IPS-20b (cell line): ENCODE results near the gene WWOX.

Experiments used
- H3K27ac ChIP-seq: one replicate; pipeline ENCODE4 v1.5.1; 2013; ENCODE audit warnings: low read length
- H3K27me3 ChIP-seq: 2 replicates; pipeline ENCODE4 v1.6.1; 2013; ENCODE audit warnings: mild to moderate bottlenecking, low read length, inconsistent platforms; ENCODE audit not compliant: insufficient read depth
- H3K36me3 ChIP-seq: 2 replicates; pipeline ENCODE4 v1.6.1; 2013; ENCODE audit warnings: low read depth, mild to moderate bottlenecking, inconsistent platforms, low read length, moderate library complexity; ENCODE audit not compliant: insufficient read depth
- H3K4me1 ChIP-seq: 2 replicates; pipeline ENCODE4 v1.6.1; 2013; ENCODE audit warnings: mild to moderate bottlenecking, control low read depth, inconsistent platforms, low read length, moderate library complexity; ENCODE audit not compliant: insufficient read depth
- H3K4me3 ChIP-seq: 2 replicates; pipeline ENCODE4 v1.5.1; 2013; ENCODE audit warnings: mild to moderate bottlenecking, low read length, inconsistent platforms
- H3K9ac ChIP-seq: 2 replicates; pipeline ENCODE4 v1.6.1; 2013; ENCODE audit warnings: low read depth, mild to moderate bottlenecking, inconsistent platforms, low read length, moderate library complexity
- H3K9me3 ChIP-seq: 2 replicates; pipeline ENCODE4 v1.6.1; 2013; ENCODE audit warnings: mild to moderate bottlenecking, low read depth, low read length, inconsistent platforms; ENCODE audit not compliant: insufficient read depth

Gene WWOX

GRCh38 chr16:78788696-78789095 lies 689.2 kb downstream of the WWOX start:
- no peak overlapping the region for H3K9ac ChIP-seq
- no peaks in the 10 kb centered on the region for H3K9me3 ChIP-seq
- no peak overlapping the region for H3K4me3 ChIP-seq
- H3K36me3 ChIP-seq: no peaks in the 10 kb centered on the region
- H3K27me3 ChIP-seq: no peaks in the 10 kb centered on the region
- no peak overlapping the region for H3K27ac ChIP-seq
- no peaks in the 10 kb centered on the region for H3K4me1 ChIP-seq

GRCh38 chr16:78789561-78789960 lies 690.1 kb downstream of the WWOX start:
- no peaks in the 10 kb centered on the region for H3K4me1 ChIP-seq
- H3K27me3 ChIP-seq: no peaks in the 10 kb centered on the region
- no peaks in the 10 kb centered on the region for H3K9me3 ChIP-seq
- H3K27ac ChIP-seq: no peak overlapping the region
- H3K9ac ChIP-seq: no peak overlapping the region
- no peak overlapping the region for H3K4me3 ChIP-seq
- H3K36me3 ChIP-seq: no peaks in the 10 kb centered on the region

DNA sequence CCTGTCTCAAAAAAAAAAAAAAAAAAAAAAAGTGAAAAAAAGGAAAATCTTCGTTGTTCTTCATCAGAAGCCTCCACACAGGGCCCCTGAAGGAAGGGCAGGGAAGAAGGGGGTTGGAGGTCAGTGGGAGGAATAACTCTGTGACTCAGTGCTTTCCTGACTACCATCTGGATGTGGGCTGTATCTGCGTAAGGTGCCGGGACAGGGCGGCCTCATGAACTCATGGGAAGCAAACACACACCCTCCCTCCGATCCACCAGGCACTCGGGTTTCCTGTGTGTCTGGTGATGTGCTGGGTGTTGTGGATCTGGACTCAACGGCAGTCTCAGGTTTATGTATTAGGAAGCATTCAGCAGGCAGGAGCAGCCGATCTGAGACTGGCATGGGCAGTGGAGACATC lies 691.6 kb downstream of the WWOX start:
- Histone ChIP-seq H3K4me1 (no peaks in the 10 kb centered on the region), H3K27ac (no peak overlapping the region), H3K27me3 (no peaks in the 10 kb centered on the region), H3K9me3 (no peaks in the 10 kb centered on the region), H3K4me3 (no peak overlapping the region), H3K36me3 (no peaks in the 10 kb centered on the region), H3K9ac (no peak overlapping the region)

DNA sequence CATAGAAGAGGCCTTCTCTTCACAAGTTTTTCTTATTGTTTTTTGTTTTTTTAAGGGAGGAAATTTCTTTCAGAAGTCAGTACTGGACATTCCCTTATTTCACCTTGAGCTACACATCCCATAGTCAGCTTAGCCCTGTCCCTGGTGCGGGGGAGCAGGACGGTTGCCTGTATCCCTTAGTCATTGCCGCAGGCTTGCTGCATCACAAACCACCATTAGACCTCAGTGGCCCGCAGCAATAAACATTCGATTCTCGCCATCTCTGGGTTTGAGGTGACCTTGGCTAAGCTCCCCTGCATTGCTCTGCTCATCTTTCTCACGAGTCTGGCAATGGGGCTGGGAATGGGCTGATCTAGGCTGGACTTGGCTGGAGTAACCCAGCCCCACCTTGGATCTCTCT lies 692.5 kb downstream of the WWOX start:
- H3K4me3 ChIP-seq: no peak overlapping the region
- H3K27ac ChIP-seq: no peak overlapping the region
- H3K27me3 ChIP-seq: no peaks in the 10 kb centered on the region
- no peak overlapping the region for H3K9ac ChIP-seq
- no peaks in the 10 kb centered on the region for H3K4me1 ChIP-seq
- no peaks in the 10 kb centered on the region for H3K9me3 ChIP-seq
- H3K36me3 ChIP-seq: no peaks in the 10 kb centered on the region

DNA sequence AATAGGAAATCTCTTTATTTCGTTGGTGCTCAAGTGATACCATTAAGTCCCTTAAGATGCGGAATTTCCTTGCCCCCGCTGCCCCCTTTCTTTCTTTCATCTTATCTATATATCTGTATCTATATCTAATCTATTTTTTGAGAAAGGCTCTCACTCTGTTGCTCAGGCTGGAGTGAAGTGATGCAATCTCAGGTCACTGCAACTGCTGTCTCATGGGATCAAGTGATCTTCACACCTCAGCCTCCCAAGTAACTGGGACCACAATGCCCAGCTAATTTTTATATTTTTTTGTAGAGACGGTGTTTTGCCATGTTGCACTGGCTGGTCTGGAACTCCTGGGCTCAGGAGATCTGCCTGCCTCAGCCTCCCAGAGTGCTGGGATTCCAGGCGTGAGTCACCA lies 693.5 kb downstream of the WWOX start:
- Histone ChIP-seq H3K9me3 (no peaks in the 10 kb centered on the region), H3K27ac (no peak overlapping the region), H3K27me3 (no peaks in the 10 kb centered on the region), H3K9ac (no peak overlapping the region), H3K4me1 (no peaks in the 10 kb centered on the region), H3K36me3 (no peaks in the 10 kb centered on the region), H3K4me3 (no peak overlapping the region)

GRCh38 chr16:78794581-78795250 lies 695.3 kb downstream of the WWOX start:
- no peaks in the 10 kb centered on the region for H3K27me3 ChIP-seq
- no peaks in the 10 kb centered on the region for H3K9me3 ChIP-seq
- no peak overlapping the region for H3K9ac ChIP-seq
- H3K4me3 ChIP-seq: no peak overlapping the region
- H3K36me3 ChIP-seq: no peaks in the 10 kb centered on the region
- H3K27ac ChIP-seq: no peak overlapping the region
- H3K4me1 ChIP-seq: no peaks in the 10 kb centered on the region

DNA sequence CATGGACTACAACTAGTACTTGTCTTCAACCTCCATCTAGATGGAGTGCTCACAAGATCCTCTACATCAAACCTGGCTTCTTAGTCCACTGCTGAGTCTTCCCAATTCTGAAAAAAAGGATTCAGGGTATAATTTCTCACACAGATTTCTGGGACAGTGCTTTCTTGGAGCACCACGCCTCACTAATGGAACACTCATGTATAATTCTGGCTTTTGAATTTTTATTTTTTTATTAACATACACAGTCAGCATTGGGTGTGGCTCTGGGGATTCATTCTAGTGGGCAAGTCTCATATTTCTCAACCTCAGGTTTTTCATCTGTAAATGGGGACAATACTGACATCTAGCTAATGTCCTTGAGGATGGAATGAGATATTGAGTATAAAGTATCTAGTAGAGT lies 696.0 kb downstream of the WWOX start:
- no peak overlapping the region for H3K9ac ChIP-seq
- no peak overlapping the region for H3K27ac ChIP-seq
- no peaks in the 10 kb centered on the region for H3K36me3 ChIP-seq
- H3K27me3 ChIP-seq: no peaks in the 10 kb centered on the region
- H3K4me1 ChIP-seq: no peaks in the 10 kb centered on the region
- H3K4me3 ChIP-seq: no peak overlapping the region
- H3K9me3 ChIP-seq: no peaks in the 10 kb centered on the region

DNA sequence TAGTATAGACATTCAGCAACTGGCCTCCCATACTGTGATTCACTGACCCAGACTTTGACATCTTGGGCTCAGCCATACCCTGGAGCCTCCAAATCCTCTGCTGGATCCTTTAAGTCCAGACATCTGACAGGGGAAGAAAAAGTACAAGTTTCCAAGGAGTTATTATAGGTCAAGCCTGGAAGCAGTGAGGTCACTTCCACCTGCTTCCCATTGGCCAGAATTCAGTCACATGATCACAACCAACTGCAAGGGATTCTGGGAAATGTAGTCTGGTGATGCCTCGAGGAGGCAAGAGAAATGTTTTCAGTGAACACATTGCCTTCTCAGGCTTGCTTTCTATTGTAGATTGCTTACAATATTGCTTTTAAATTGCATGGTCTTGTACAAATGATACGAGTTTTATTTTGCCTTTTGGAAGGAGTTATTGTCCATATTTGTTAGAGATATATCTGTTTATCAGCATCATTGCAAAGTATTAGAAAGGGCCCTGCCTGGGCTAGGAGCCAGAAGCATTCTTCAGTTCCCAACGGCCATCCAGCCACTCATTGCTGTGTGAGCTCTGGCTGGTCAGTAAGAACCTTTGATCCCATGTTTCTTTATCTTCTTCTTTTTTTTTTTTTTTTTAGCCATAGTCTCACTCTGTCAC lies 696.9 kb downstream of the WWOX start:
- Histone ChIP-seq H3K4me3 (no peak overlapping the region), H3K9me3 (no peaks in the 10 kb centered on the region), H3K27me3 (no peaks in the 10 kb centered on the region), H3K9ac (no peak overlapping the region), H3K27ac (no peak overlapping the region), H3K36me3 (no peaks in the 10 kb centered on the region), H3K4me1 (no peaks in the 10 kb centered on the region)

GRCh38 chr16:78799429-78799828 lies 700.0 kb downstream of the WWOX start:
- H3K9ac ChIP-seq: no peak overlapping the region
- H3K4me3 ChIP-seq: no peak overlapping the region
- H3K27ac ChIP-seq: no peak overlapping the region
- H3K27me3 ChIP-seq: no peaks in the 10 kb centered on the region
- no peaks in the 10 kb centered on the region for H3K9me3 ChIP-seq
- H3K4me1 ChIP-seq: no peaks in the 10 kb centered on the region
- no peaks in the 10 kb centered on the region for H3K36me3 ChIP-seq

DNA sequence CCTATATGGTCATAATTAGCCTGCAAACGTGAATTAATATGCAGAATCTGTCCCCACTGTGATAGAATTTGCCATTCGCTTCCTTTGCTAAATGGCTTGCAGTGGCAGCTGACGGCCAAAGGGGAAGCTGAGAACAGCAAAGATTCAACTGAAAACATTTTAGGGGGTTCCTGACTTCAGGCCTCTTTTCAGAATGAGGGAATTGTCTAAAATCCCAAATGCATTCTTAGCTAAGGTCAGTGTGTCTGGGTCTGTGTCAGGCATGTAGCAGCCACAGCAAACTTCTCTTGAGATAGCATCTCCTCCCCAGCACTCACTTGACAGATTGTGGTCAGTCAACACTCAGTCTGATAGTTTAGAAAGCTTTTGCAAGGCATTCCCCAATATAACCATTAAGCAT lies 701.1 kb downstream of the WWOX start:
- Histone ChIP-seq H3K9me3 (no peaks in the 10 kb centered on the region), H3K4me1 (no peaks in the 10 kb centered on the region), H3K36me3 (no peaks in the 10 kb centered on the region), H3K4me3 (no peak overlapping the region), H3K27ac (no peak overlapping the region), H3K9ac (no peak overlapping the region), H3K27me3 (no peaks in the 10 kb centered on the region)

DNA sequence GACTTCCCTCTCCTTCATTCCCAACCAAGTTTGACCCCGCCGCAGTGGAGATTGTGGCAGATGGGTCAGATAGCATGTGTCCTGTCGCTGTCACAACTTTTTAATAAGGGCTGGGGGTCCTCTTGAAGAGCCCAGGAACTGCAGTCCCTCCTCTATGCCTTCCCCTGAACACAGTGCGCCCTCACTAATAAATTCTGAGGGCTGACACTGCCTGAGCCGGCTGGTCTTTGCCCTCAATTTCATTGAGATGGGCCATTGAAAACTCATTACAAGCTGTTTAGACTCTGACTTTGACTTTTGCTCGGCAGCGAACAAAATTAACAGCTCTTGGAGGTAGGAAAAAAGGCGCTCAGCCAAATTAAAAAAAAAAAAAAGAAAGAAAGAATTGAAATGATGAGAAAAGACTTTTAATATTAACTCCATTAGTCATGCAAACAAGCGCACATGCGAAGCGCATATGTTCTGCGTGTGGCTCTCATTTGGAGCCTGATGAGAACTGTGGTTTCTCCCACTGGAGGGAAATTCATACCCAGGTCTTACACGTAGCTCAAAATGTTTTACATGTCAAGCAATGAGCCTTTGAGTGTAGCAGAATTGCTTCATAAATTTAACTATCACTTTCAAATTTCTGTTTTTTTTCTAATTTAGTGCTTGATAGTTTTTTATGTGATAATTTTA lies 704.7 kb downstream of the WWOX start:
- Histone ChIP-seq H3K4me3 (no peak overlapping the region), H3K27me3 (no peaks in the 10 kb centered on the region), H3K36me3 (no peaks in the 10 kb centered on the region), H3K9me3 (no peaks in the 10 kb centered on the region), H3K9ac (no peak overlapping the region), H3K4me1 (no peaks in the 10 kb centered on the region), H3K27ac (no peak overlapping the region)

DNA sequence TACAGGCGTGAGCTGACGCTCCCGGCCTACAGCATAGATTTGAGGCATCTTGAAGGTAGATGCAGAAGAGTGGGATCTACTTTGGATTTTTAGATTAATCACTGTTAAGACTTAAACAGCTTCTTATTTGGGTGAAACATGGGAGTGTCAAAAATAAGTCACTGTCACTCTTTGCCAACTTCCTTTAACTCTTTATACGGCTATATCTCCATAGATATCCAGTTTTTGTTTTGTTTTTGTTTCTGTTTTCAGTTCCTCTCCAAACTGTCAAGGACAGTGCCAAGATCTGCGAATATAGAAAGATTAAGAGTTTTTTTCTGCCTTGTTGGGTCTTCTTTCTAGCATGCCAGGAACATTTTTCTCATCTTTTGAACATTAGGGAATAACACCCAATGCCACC lies 706.1 kb downstream of the WWOX start:
- H3K9ac ChIP-seq: no peak overlapping the region
- no peaks in the 10 kb centered on the region for H3K27me3 ChIP-seq
- H3K4me3 ChIP-seq: no peak overlapping the region
- H3K9me3 ChIP-seq: no peaks in the 10 kb centered on the region
- H3K4me1 ChIP-seq: no peaks in the 10 kb centered on the region
- no peak overlapping the region for H3K27ac ChIP-seq
- H3K36me3 ChIP-seq: no peaks in the 10 kb centered on the region
